K562 (cell line): ENCODE data around the gene PDRG1. TPM values are rescaled to one million over a fixed set of nuclear protein-coding genes. Genes with fewer than 3 reads are reported as not detected.
A peak's percentile ranks its signal among the peaks of the same experiment; 100 is the strongest.

Experiments
- ATF7 ChIP-seq: fragments of 450-650 bp; IDR thresholded peaks from 2 replicates; pipeline ENCODE4 v1.7.1; 2014; ENCODE audit warnings: mild to moderate bottlenecking, moderate library complexity
- BACH1 ChIP-seq: fragments of 200-800 bp; sonication (Bioruptor generic); IDR thresholded peaks from 2 replicates; pipeline ENCODE4 v1.6.1; 2016; ENCODE audit warnings: missing genetic modification characterization, missing compliant biosample characterization
- DIDO1 ChIP-seq: fragments of 450-650 bp; IDR thresholded peaks from 2 replicates; pipeline ENCODE4 v1.6.1; 2016; ENCODE audit warnings: low read depth, missing biosample characterization, missing genetic modification characterization
- HCFC1 ChIP-seq: IDR thresholded peaks from 2 replicates; pipeline ENCODE4 v1.6.1; 2012; ENCODE audit warnings: low read depth, low read length, improper control_type of control experiment
- HDAC1 ChIP-seq, 2 experiments: fragments of 450-650 bp; IDR thresholded peaks; 2 replicates each; pipeline ENCODE4 v1.6.1; 2016 to 2017; ENCODE audit warnings: inconsistent platforms in 1 of 2, mild to moderate bottlenecking in 1 of 2, moderate library complexity in 1 of 2
- HMBOX1 ChIP-seq: sonication (generic); IDR thresholded peaks from 2 replicates; pipeline ENCODE4 v1.6.1; 2016
- KLF1 ChIP-seq: fragments of 450-650 bp; IDR thresholded peaks from 2 replicates; pipeline ENCODE4 v1.6.1; 2016; ENCODE audit warnings: missing genetic modification characterization, missing compliant biosample characterization
- LCOR ChIP-seq: sonication (generic); formaldehyde crosslinking; IDR thresholded peaks from 2 replicates; pipeline ENCODE4 v1.8.0; 2022; ENCODE audit warnings: mild to moderate bottlenecking, missing genetic modification reagents
- POLR3A ChIP-seq: IDR thresholded peaks from 2 replicates; pipeline ENCODE4 v1.6.1; 2011; ENCODE audit warnings: borderline replicate concordance, mild to moderate bottlenecking, moderate library complexity; ENCODE audit not compliant: insufficient read length, insufficient read depth; ENCODE audit errors: extremely low read depth
- SMC3 ChIP-seq: conservative IDR thresholded peaks from 2 replicates; pipeline ENCODE4 v1.6.1; 2011; ENCODE audit warnings: low read depth, low read length, improper control_type of control experiment; ENCODE audit not compliant: insufficient read depth
- XRCC3 ChIP-seq: fragments of 450-650 bp; IDR thresholded peaks from 2 replicates; pipeline ENCODE4 v1.6.1; 2017; ENCODE audit warnings: mild to moderate bottlenecking, moderate library complexity
- XRCC5 ChIP-seq: fragments of 200-400 bp; formaldehyde crosslinking; IDR thresholded peaks from 2 replicates; pipeline ENCODE4 v1.6.1; 2017; ENCODE audit warnings: low read depth, mild to moderate bottlenecking, low read length
- ZNF143 ChIP-seq: sonication (generic); formaldehyde crosslinking; IDR thresholded peaks from 2 replicates; pipeline ENCODE4 v1.9.0; 2022; ENCODE audit warnings: mild to moderate bottlenecking, missing genetic modification reagents
- ZNF316 ChIP-seq: fragments of 450-650 bp; IDR thresholded peaks from 2 replicates; pipeline ENCODE4 v1.6.1; 2016
- ZNF444 ChIP-seq: fragments of 250-450 bp; sonication (Bioruptor Pico); IDR thresholded peaks from 2 replicates; pipeline ENCODE4 v1.4.0; 2020; ENCODE audit warnings: mild to moderate bottlenecking, moderate library complexity
- ZNF655 ChIP-seq: fragments of 250-450 bp; sonication (Bioruptor Pico); IDR thresholded peaks from 2 replicates; pipeline ENCODE4 v1.5.0; 2021
- ZNF778 ChIP-seq: fragments of 450-650 bp; formaldehyde crosslinking; IDR thresholded peaks from 2 replicates; pipeline ENCODE4 v1.4.0; 2020; ENCODE audit warnings: mild to moderate bottlenecking, moderate library complexity
- ZNF785 ChIP-seq: fragments of 250-450 bp; sonication (Bioruptor Pico); IDR thresholded peaks from 2 replicates; pipeline ENCODE4 v1.4.0; 2020; ENCODE audit warnings: mild to moderate bottlenecking
- polyA plus RNA-seq, 8 experiments: library from polyadenylated mRNA; depleted of rRNA in 4 of 8; stranded (reverse) in 5 of 8; unstranded in 3 of 8; fragments of >200 nt; fragmentation: Nextera tagmentation in 2 of 8; fragmentation: Illumina TruSeq in 1 of 8; extraction: Ambion mirVana in 2 of 8; extraction: Trizol in 1 of 8; gene quantifications; 2 replicates each; pipeline versions ENCODE4 v1.2.1 to v1.2.3, GENCODE V29; 2011 to 2014; ENCODE audit warnings: inconsistent platforms in 1 of 8, missing spikeins in 1 of 8
- total RNA-seq, 7 experiments: library from RNA; depleted of rRNA in 6 of 7; stranded (reverse); fragments of >200 nt in 6 of 7; fragmentation: Illumina TruSeq in 2 of 7; extraction: Trizol in 2 of 7; gene quantifications; 2 replicates each; pipeline versions ENCODE4 v1.2.1 to v1.2.3, GENCODE V29; 2011 to 2021; ENCODE audit warnings: low replicate concordance in 1 of 7
- TF ChIP-seq, protein P1 (sequence below): fragments of 250-450 bp; sonication (Bioruptor Pico); IDR thresholded peaks from 2 replicates; pipeline ENCODE4 v1.5.0; 2022; ENCODE audit warnings: mild to moderate bottlenecking
- TF ChIP-seq, protein P2 (sequence below), 3 experiments: fragments of 200-800 bp in 1 of 3; fragments of 250-450 bp in 1 of 3; fragments of 450-650 bp in 1 of 3; sonication (Bioruptor Pico) in 1 of 3; sonication (Bioruptor generic) in 1 of 3; formaldehyde crosslinking in 1 of 3; IDR thresholded peaks; 2 replicates each; pipeline versions ENCODE4 v1.6.1 to v1.8.0; 2016 to 2022; ENCODE audit warnings: mild to moderate bottlenecking in 2 of 3, missing genetic modification characterization in 2 of 3, missing compliant biosample characterization in 1 of 3, moderate library complexity in 1 of 3

Gene PDRG1
- total and polyA plus RNA-seq, 9 of the 15 experiments (the other 6 are each of a cell fraction or from before 2014, with no cell fraction given): 12.6 to 58.6 (median 26.1) TPM

GRCh38 chr20:31951530-31952453 lies at the start of gene PDRG1 (continued):
- no peak for TF ChIP-seq ZNF778 (CRISPR knock-in tag)
- peak; percentile 92 for TF ChIP-seq SMC3
- 0 out of 2 replicates have a peak, but pooled peaks have one; percentile 58 for TF ChIP-seq LCOR (CRISPR knock-in tag)
- TF ChIP-seq, protein P1, sequence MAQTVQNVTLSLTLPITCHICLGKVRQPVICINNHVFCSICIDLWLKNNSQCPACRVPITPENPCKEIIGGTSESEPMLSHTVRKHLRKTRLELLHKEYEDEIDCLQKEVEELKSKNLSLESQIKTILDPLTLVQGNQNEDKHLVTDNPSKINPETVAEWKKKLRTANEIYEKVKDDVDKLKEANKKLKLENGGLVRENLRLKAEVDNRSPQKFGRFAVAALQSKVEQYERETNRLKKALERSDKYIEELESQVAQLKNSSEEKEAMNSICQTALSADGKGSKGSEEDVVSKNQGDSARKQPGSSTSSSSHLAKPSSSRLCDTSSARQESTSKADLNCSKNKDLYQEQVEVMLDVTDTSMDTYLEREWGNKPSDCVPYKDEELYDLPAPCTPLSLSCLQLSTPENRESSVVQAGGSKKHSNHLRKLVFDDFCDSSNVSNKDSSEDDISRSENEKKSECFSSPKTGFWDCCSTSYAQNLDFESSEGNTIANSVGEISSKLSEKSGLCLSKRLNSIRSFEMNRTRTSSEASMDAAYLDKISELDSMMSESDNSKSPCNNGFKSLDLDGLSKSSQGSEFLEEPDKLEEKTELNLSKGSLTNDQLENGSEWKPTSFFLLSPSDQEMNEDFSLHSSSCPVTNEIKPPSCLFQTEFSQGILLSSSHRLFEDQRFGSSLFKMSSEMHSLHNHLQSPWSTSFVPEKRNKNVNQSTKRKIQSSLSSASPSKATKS: no peak
- no peak for TF ChIP-seq ZNF316
- peak; percentile 62 for TF ChIP-seq ATF7
- no peak for TF ChIP-seq ZNF785 (CRISPR knock-in tag)
- no peak for TF ChIP-seq HMBOX1
- no peak for TF ChIP-seq BACH1 (tag)
- TF ChIP-seq XRCC5: peak; percentile 61; the same call in 1 of the 2 replicates
- no peak for TF ChIP-seq ZNF444 (CRISPR knock-in tag)
- TF ChIP-seq, protein P2, sequence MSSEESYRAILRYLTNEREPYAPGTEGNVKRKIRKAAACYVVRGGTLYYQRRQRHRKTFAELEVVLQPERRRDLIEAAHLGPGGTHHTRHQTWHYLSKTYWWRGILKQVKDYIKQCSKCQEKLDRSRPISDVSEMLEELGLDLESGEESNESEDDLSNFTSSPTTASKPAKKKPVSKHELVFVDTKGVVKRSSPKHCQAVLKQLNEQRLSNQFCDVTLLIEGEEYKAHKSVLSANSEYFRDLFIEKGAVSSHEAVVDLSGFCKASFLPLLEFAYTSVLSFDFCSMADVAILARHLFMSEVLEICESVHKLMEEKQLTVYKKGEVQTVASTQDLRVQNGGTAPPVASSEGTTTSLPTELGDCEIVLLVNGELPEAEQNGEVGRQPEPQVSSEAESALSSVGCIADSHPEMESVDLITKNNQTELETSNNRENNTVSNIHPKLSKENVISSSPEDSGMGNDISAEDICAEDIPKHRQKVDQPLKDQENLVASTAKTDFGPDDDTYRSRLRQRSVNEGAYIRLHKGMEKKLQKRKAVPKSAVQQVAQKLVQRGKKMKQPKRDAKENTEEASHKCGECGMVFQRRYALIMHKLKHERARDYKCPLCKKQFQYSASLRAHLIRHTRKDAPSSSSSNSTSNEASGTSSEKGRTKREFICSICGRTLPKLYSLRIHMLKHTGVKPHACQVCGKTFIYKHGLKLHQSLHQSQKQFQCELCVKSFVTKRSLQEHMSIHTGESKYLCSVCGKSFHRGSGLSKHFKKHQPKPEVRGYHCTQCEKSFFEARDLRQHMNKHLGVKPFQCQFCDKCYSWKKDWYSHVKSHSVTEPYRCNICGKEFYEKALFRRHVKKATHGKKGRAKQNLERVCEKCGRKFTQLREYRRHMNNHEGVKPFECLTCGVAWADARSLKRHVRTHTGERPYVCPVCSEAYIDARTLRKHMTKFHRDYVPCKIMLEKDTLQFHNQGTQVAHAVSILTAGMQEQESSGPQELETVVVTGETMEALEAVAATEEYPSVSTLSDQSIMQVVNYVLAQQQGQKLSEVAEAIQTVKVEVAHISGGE (CRISPR knock-in tag; IDR thresholded peaks at IDR 0.05): no peak
- 0 out of 2 replicates have a peak, but pooled peaks have one; percentile 21 for TF ChIP-seq DIDO1
- no peak for TF ChIP-seq POLR3A
- TF ChIP-seq ZNF143 (CRISPR knock-in tag): 0 out of 2 replicates have a peak, but pooled peaks have one; percentile 14
- peak in 1 of 2 experiments; percentile 41; a peak in 1 of 4 replicates for TF ChIP-seq HDAC1 (IDR thresholded peaks at IDR 0.05)
- peak; percentile 33; the same call in 1 of the 2 replicates for TF ChIP-seq KLF1 (tag)
- TF ChIP-seq XRCC3: no peak
- TF ChIP-seq HCFC1: 0 out of 2 replicates have a peak, but pooled peaks have one; percentile 18
- TF ChIP-seq ZNF655 (CRISPR knock-in tag): no peak
